Measurements from ENCODE around the gene OTOP2.

Gene OTOP2

DNA sequence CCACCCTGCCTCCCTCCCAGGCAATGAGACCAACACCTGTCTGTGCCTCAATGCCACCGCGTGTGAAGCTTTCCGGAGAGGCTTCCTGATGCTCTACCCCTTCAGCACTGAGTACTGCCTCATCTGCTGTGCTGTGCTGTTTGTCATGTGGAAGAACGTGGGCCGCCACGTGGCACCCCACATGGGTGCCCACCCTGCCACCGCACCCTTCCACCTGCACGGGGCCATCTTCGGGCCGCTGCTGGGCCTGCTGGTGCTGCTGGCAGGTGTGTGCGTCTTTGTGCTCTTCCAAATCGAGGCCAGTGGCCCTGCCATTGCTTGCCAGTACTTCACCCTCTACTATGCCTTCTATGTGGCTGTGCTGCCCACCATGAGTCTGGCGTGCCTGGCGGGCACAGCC is 22.6 kb downstream of the OTOP2 start:
- TF ChIP-seq, protein P1, sequence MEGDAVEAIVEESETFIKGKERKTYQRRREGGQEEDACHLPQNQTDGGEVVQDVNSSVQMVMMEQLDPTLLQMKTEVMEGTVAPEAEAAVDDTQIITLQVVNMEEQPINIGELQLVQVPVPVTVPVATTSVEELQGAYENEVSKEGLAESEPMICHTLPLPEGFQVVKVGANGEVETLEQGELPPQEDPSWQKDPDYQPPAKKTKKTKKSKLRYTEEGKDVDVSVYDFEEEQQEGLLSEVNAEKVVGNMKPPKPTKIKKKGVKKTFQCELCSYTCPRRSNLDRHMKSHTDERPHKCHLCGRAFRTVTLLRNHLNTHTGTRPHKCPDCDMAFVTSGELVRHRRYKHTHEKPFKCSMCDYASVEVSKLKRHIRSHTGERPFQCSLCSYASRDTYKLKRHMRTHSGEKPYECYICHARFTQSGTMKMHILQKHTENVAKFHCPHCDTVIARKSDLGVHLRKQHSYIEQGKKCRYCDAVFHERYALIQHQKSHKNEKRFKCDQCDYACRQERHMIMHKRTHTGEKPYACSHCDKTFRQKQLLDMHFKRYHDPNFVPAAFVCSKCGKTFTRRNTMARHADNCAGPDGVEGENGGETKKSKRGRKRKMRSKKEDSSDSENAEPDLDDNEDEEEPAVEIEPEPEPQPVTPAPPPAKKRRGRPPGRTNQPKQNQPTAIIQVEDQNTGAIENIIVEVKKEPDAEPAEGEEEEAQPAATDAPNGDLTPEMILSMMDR (IDR thresholded peaks at IDR 0.05; ENCODE audit: low read depth, low read length, missing control alignments): no peak

DNA sequence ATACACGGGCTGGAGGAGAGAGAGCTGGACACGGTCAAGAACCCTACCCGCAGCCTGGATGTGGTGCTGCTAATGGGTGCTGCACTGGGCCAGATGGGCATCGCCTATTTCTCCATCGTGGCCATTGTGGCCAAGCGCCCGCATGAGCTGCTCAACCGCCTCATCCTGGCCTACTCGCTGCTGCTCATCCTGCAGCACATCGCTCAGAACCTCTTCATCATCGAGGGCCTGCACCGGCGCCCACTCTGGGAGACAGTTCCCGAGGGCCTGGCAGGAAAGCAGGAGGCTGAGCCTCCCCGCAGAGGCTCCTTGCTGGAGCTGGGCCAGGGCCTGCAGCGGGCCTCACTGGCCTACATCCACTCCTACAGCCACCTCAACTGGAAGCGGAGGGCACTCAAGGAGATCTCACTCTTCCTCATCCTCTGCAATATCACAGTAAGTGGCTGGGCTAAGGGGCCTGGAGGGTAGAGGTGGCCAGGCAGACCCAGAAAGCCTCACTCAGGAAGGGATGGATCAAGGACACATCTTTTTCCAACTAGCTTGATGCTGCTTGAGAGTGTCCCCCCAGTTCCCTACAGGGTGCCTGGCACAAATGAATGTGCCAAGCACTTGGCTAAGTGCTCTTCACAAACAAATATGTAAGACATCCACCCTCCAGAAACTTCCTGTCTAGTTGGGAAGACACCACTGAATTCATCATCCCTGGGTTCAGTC is 23.1 kb downstream of the OTOP2 start:
- no peak overlapping the region for H3K4me3 ChIP-seq (ENCODE audit: low read depth, low read length)
- DNase-seq (ENCODE audit: low read depth): no peak
- TF ChIP-seq, protein P1 (IDR thresholded peaks at IDR 0.05; ENCODE audit: low read depth, low read length, missing control alignments): no peak
- in situ Hi-C loops (cut with HindIII; ENCODE audit: low sequenced_read_pairs): no loop called here

More for the DNA sequence above, 22.6 kb downstream of the OTOP2 start:
- H3K4me3 ChIP-seq (ENCODE audit: low read depth, low read length): no peak overlapping the region
- in situ Hi-C loops (cut with HindIII; ENCODE audit: low sequenced_read_pairs): no loop called here
- no peak for DNase-seq (ENCODE audit: low read depth)

DNA sequence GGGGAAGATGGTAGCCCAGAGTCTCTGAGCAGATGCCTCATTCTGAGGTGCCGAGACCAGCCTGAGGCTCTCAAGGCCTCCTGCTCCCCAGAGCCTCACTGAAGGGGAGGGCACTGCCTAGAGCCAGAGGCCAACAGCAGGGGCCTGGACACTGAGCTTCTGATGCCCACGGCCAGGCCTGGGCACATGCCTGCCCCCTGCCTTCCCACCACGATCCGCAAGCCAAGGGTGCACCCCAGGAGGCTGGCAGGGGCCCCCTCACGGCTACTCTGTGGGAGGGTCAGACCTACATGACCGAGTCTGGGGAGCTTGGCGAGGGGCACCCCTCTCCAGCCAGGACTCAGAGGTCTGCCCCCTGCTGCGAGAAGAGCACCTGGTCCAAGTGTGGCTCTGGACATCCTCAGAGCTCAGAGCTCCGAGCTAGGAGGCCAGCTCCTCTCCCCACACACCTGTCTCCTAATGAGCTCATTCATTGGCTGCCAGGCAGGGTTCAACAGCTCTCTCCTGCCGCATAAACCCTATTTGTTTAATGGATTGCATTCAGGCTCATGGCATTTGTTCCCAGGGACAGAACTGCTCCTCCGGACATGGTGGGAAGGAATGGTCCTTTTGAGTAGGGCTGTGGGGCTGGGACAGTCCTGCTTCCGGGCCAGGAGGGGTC is 25.5 kb downstream of the OTOP2 start:
- TF ChIP-seq, protein P1 (IDR thresholded peaks at IDR 0.05; ENCODE audit: low read depth, low read length, missing control alignments): no peak
- H3K4me3 ChIP-seq (ENCODE audit: low read depth, low read length): no peak overlapping the region
- no peak for DNase-seq (ENCODE audit: low read depth)
- in situ Hi-C loops (cut with HindIII; ENCODE audit: low sequenced_read_pairs): no loop called here

DNA sequence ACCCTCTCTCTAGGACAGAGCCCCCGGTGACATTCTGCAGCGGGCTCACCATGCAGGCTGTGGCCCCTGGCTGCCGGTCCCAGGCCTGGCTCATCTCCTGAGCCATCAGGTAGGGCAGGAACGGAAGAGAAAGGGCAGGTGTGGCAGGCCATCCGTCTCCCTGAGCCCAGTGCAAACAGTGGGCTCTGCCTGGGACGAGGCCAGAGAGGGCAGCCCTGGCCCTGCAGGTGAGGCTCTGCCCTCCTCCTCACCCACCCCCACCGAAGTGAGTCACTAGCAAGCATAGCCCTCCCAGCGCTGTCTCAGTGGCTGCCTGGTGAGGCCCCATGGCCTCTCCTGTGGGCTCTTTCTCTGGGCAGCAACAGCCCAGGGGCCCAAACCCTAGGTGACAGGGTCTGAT is 26.1 kb downstream of the OTOP2 start:
- no peak overlapping the region for H3K4me3 ChIP-seq (ENCODE audit: low read depth, low read length)
- TF ChIP-seq, protein P1 (IDR thresholded peaks at IDR 0.05; ENCODE audit: low read depth, low read length, missing control alignments): no peak
- DNase-seq (ENCODE audit: low read depth): no peak
- in situ Hi-C loops (cut with HindIII; ENCODE audit: low sequenced_read_pairs): no loop called here

DNA sequence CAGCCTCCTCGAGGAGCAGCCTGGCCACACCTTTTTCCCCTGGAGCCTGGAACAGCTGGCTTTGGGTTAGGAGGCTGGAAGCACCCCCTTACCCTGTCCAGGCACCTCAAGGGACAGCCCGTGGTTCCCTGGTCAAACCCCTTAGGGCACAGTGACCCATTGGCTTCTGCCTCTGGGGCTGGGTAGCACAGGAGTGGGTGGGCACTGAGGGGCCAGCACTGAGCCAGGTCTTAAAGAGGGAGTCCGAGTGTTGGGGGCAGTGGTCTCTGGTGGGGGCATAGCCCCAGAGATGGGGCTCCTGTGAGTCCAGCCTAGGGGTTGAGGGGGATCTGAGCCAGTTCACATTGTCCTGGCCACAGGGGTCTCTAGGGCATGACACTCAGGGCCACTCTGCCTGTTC is 27.0 kb downstream of the OTOP2 start:
- DNase-seq (ENCODE audit: low read depth): no peak
- in situ Hi-C loops (cut with HindIII; ENCODE audit: low sequenced_read_pairs): no loop called here
- TF ChIP-seq, protein P1 (IDR thresholded peaks at IDR 0.05; ENCODE audit: low read depth, low read length, missing control alignments): no peak
- H3K4me3 ChIP-seq (ENCODE audit: low read depth, low read length): no peak overlapping the region

DNA sequence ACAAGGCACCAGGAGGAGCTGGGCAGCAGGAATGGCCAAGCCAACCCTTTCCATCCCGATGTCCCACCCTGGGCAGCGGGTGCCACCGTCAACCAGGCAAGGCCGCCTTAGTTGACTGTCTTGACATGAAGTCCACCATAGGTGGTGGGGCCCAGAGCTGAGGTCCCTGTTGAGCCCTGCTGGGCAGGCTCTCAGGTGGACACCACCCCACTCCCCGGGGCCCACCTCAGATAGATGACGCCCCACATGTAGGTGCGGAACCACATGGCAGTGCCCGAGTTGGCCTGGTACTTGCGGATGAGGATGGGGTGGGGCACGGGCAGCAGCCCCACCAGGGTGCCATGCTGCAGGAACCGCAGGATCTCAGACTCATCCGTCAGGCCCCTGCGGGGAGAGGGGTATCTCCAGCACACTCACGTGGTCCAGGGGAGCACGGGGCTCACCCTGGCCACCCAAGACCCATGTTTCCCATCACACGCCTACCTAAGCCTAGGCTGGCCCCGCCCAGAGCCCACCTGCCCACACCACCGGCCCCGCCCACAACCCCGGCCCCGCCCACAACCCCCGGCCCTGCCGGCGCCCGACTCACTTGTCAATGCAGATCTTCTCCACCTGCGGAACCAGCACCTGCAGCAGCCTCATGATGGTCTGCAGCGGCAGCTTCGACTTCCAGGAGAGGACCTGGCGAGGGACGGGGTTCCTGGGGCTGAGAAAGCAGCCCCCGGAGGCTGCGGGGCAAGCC is 27.8 kb downstream of the OTOP2 start:
- TF ChIP-seq, protein P1 (IDR thresholded peaks at IDR 0.05; ENCODE audit: low read depth, low read length, missing control alignments): no peak
- no peak overlapping the region for H3K4me3 ChIP-seq (ENCODE audit: low read depth, low read length)
- in situ Hi-C loops (cut with HindIII; ENCODE audit: low sequenced_read_pairs): no loop called here
- DNase-seq (ENCODE audit: low read depth): no peak
